ENCODE data around the gene RAB3GAP1. TPM values are rescaled to one million over a fixed set of nuclear protein-coding genes. Genes with fewer than 3 reads are reported as not detected.
"Not testable (repeated sequence)": the region's sequence is repeated elsewhere in the genome, so short reads cannot be mapped to it uniquely, and the experiment has no call there.

The RAB3GAP1 gene
- total RNA-seq, 1 experiment from 2014 or later = 42.3 TPM

DNA sequence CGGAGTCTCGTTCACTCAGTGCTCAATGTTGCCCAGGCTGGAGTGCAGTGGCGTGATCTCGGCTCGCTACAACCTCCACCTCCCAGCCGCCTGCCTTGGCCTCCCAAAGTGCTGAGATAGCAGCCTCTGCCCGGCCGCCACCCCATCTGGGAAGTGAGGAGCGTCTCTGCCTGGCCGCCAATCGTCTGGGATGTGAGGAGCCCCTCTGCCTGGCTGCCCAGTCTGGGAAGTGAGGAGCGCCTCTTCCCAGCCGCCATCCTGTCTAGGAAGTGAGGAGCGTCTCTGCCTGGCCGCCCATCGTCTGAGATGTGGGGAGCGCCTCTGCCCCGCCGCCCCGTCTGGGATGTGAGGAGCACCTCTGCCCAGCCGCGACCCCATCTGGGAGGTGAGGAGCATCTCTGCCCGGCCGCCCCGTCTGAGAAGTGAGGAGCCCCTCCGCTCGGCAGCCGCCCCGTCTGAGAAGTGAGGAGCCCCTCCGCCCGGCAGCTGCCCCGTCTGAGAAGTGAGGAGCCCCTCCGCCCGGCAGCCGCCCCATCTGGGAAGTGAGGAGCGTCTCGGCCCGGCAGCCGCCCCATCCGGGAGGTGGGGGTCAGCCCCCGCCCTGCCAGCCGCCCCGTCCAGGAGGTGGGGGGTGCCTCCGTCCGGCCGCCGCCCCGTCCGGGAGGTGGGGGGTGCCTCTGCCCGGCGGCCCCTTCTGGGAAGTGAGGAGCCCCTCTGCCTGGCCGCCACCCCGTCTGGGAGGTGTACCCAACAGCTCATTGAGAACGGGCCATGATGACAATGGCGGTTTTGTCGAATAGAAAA is 53.6 kb downstream of the RAB3GAP1 start:
- DNase-seq (ENCODE audit: low spot score) = not testable (repeated sequence)

DNA sequence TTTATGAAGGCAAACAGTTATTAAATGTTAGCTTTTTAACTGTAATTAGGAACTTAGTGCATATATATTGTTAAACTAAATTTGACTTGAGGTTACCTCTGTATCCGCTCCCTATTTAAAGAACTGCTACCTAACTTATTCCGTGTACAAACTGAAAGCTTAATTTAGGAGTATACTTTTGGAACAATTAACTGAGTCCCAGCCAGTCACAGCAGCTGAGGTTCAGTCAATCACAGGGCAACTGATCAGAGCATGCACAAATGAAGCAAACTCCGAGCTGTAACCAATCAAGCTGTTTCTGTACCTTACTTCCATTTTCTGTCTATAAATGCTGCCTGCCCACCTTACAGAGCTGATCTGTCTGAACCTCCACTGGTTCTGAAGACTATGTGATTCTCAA is 61.2 kb downstream of the RAB3GAP1 start:
- DNase-seq (ENCODE audit: low spot score) = no peak

DNA sequence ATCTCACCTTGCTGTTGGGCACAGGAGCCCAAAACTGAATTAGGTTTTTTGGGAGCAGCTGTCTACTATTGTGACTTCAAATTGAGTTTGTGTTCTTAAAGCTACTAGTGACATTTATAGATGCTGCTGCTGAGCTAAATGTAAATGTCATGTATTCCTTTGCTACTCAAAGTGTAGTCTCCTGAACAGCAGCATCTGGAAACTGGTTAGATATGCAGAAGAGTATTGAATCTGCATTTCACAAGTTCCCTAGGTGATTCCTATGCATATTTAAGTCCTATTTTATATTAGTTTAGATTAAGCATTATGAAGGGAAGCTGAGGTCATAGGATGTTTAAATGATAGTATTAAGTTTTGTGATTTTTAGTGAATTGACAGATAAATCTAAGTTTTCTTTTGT is 67.5 kb downstream of the RAB3GAP1 start:
- no peak for DNase-seq (ENCODE audit: low spot score)

DNA sequence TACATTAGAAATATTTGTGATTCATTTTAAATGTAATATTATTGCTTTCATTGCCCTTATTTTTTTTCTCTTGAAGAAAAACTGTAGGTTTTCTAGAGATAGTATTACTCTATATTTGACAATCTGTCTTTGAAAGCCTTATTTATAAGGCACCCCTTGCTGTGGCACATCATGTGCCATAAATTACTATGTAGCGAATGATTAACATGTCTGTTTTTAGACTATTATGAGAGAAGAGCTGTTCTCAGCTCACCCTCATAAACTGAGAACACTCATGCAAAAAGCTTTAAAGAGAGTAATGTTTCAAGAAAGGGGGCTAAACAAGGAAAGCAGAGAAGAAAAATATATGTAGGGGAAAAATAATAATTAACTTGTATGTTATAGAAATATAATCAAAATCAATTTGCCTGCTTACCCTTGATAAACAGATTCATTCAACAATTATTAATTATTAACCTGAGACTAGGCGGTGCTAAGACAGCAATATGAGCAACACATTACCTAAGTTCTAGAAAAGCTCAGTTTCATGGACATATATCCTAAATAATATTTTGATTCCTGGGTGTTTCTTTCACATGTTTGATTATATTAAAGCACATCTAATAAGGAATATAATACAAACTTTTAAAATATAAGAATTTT is 69.0 kb downstream of the RAB3GAP1 start:
- no peak for DNase-seq (ENCODE audit: low spot score)

DNA sequence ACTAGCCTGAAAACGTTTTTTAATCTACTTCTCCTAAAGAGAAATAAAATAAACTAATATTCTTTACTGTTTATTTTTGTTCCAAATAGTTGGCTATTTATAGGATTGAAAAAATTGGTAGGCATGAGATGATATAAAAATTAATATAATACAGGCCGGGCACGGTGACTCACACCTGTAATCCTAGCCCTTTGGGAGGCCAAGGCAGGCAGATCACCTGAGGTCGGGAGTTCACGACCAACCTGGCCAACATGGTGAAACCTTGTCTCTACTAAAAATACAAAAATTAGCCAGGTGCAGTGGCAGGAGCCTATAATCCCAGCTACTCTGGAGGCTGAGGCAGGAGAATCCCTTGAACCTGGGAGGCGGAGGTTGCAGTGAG is 69.6 kb downstream of the RAB3GAP1 start:
- not testable (repeated sequence) for DNase-seq (ENCODE audit: low spot score)

DNA sequence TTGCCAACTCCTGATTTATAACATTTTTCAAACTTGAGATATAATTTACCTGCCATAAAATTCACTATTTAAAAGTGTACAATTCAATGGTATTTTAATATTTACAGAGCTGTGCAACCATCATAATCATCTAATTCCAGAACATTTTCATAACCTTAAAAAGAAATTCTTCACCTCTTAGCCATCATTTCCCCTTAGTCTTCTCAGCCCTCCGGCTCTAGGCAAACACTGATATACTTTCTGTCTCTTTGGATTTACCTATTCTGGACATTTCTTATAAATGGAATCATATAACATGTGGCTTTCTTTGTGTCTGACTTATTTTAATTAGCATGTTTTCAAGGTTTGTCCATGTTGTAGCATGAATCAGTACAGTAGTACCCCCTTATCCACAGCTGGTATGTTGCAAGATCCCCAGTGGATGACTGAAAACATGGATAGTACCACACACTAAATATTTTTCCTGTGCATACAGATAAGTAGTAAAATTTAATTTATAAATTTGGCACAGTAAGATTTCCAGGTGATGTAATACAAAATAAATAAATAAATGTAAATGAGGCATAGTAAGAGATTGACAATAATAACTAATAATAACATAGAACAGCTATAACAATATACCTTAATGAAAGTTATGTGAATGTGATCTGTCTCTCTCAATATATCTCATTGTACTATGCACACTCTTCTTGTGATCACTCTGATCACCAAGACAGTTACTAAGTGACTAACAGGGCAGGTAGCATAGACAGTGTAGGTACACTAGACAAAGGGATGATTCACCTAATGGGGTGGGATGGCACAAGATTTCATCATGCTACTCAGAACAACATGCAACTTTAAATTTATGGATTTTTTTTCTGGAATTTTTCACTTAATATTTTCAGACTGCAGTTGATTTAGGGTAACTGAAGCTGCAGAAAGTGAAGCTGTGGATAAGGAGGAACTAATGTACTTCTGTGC is 73.1 kb downstream of the RAB3GAP1 start:
- DNase-seq (ENCODE audit: low spot score) = peak; percentile 4

DNA sequence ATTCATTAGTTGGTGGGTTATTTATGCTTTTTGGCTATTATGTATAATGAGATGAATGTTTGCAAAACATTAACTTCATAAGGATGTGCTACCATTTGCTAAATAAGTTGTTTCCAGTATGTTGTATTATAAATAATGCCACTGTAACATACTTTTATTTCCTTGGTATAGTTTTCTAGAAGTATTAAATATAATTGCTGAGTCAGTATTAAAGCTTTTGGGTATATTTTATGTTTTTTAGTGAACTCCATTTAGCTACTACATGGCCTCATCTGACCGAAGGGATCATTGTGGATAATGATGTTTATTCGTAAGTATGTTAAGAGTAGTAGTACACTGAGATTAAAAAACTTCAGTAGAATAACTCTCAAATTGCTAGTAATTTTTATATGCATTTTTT is 73.8 kb downstream of the RAB3GAP1 start:
- DNase-seq (ENCODE audit: low spot score) = no peak

DNA sequence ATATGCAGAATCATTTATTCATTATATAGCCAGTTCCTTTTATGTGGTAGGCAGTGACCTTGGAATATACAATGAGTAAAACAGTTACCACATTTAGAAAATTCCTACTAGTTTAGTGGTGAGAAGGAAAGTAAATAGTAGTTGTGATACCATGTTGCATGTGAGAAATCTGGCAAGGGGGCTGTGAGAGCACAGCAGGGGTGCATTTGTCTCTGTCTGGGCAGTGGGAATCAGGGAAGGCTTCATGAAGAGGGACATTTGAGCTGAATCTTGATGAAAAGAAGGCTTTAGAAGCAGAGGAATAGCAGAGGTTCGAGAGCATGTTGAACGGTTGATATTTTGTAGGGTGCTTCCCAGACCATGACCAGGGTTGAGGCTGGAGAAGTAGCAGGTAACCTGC is 78.7 kb downstream of the RAB3GAP1 start:
- DNase-seq (ENCODE audit: low spot score) = no peak

DNA sequence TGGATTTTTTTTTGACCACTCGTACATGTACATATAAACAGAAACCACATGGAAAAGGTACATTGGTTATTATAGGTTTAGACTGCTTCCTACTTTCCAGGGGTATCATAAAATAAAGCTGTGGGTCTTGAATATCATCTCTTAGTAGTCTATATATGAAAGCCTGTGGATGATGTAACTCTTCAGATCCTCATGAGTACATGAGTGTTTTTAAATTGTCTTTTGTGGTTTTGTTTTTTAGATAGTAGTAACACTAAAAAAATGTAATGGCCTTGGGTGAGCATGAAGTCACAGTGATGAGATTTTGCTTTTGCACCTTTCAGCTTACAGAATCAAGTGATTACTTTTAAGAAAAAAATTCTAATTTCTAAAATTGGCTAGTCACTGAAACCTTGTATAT is 80.2 kb downstream of the RAB3GAP1 start:
- DNase-seq (ENCODE audit: low spot score) = peak; percentile 10

DNA sequence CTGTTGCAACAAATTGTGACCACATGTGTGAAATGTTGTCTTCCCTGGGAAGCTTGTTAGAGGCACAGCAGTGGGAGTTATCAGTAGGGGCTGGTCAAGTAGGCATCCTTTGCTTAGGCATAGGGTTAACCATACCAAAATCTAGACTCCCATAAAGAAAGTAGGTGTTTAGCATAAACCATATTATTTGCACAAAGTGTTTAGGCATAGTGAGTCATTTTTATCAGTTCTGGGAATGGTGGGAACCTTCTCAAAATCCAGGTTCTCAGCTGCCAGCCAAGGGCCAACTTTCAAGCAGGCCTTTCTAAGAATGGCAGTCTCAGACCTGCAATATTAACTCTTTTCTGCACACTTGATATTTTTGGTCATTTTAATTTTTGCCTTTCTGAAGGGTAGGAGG is 88.5 kb downstream of the RAB3GAP1 start:
- DNase-seq (ENCODE audit: low spot score) = no peak

DNA sequence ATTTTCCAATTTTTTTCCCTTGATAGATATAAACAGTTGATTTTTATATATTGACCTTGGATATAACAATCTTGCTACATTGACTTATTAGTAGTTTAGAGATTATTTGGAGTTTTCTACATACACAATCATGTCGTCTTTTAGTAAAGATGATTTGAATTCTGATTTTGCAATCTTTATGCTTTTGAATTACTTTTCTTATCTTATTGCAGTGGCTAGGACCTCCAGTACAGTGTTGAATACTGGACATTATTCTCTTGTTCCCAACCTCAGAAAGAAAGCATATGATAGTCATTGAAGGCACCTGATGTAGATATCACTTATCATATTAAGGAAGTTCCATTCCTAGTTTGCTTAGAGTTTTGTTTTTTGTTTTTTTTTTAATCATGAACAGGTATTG is 90.2 kb downstream of the RAB3GAP1 start:
- no peak for DNase-seq (ENCODE audit: low spot score)

DNA sequence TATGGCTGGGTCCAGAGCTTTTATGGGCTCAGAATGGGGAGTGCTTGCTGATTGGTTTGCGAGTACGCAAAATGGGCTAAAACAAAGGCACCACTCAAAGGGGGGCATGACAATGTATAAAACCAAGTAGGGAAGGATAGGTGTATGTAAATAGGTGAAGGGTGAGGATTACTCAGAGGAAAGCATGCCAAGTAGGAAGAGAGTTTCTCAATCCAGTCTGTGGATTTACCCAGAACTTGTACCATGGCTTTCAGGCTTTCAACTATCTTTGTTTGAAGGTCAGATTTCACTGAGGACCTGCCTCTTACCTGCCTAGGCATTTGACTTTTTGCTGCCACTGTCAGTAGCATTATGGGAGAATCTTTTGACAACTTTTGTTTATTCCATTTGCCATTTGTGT is 92.3 kb downstream of the RAB3GAP1 start:
- DNase-seq (ENCODE audit: low spot score) = no peak

DNA sequence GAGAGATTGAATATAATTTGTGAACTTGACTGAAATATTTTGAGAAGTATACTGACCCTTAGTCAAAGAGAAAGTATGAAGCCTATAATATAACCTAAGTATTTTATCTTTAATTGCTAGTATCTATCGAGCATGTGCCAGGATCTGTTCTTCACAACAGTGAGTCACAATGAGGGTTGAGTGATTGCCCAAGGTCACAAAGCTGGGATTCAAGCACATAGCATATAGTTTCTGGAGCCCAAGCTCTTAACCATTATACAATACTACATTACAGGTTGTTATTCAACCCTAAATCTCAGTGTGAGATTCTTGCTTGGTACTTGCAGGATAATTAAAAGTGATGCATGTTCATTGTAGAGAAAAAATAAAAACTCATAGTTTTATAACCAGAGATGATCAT is 97.2 kb downstream of the RAB3GAP1 start:
- DNase-seq (ENCODE audit: low spot score) = no peak

DNA sequence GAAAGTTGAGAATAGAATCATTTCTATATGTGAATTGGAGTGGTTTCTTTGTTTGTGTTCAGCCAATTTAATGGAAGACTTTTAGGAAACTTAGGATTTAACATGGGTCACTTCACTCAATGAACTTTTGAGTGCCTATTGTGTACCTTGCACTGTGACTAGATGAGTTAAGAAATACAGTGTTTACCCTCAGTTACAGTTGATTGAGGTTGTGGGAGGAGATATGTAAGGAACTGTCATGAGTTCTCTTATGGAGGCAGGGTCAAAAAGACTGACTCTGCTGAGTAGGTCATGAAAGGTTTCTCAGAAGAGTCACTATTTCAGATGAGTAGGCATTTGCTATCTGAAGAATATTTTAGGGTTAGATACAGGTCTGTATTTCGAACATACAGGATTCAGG is 98.6 kb downstream of the RAB3GAP1 start:
- no peak for DNase-seq (ENCODE audit: low spot score)

DNA sequence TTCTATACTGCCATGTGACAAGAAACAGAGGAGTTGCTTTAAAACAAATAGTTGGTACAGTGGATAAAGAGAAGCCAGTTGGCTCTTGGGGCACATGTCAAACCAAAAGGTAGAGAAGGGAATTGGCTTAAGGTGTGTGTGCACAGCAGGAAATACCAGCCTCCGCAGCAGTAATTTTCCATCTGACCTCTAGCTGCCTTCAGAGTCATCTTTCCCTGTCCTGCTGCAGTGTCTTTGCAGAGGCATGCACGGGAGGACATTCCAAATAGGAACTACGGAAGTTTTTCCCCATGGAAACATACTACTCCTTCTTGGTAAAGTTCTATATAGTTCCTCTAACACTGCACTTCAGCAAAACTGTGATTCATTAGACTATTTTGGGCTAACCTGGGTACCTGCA is 99.5 kb downstream of the RAB3GAP1 start:
- DNase-seq (ENCODE audit: low spot score) = no peak

DNA sequence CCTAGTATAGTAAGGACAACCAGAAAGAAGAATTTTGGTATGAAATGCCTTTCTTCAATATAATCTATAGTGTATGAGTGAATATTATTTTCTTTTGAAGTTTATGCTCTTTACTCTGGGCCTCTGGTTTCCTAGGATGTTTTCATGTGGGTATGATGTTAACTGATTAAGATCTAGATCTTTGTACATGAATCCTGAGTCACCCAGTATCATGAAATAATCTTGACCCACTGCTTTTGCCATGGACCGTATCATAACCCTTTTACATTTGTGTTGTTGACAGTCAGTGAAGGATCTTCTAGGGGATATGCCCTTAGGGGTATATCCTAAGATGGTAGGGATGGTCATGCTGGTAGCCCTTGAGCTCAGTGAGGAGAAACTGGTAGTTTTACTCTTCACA is 100.3 kb downstream of the RAB3GAP1 start:
- no peak for DNase-seq (ENCODE audit: low spot score)

DNA sequence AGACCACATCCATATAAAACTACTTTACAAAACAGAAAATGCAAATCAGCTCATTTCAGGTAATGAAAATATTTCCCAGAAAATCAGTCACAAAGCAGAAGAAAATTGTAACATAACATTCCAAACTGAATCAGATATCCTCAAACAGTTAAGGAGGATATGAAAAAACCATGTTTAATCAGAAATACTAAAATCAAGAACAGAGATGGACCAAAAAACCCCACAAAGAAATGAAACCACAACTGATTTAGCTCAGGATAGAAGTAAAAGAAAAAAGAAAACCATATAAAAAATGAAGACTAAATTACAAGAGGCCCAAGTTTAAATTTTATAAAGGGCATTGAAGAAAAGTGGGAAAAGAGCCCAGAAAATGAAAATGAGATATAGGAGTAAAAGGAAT is 102.9 kb downstream of the RAB3GAP1 start:
- no peak for DNase-seq (ENCODE audit: low spot score)

DNA sequence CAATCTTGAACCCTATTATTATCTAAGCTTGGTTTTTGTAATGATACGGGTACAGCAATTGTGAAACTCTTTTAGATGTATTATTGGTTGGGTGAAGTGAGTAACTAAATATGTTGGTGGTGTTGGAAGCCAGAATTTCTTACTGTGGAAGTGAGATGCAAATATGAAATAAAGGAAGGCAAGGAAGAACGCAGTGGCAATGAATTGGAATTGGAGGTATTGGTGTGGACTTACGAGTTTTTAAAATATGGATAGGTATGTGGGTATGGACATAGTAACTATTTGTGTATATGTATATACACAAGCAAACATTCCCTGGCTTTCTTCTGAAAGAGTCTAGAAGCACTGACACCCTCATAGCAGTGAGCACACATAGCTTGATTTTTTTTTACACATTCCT is 105.8 kb downstream of the RAB3GAP1 start:
- no peak for DNase-seq (ENCODE audit: low spot score)

DNA sequence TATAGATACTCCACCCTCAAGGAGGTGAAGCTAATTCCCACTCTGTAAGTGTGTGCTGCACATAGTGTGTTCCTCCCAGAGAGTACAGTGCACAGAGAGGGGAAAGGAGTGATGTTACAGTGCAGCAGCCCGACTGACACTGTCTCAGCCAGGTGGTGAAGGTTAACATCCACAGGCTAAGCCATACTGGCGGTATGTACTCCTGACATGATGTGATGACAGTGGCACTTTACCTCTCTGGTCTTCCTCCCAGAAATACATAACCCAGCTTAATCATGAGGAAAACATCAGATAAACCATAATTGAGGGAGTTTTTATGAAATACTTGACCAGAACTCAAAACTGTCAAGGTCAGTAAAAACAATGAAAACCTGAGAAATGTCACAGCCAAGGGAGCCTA is 107.1 kb downstream of the RAB3GAP1 start:
- no peak for DNase-seq (ENCODE audit: low spot score)

DNA sequence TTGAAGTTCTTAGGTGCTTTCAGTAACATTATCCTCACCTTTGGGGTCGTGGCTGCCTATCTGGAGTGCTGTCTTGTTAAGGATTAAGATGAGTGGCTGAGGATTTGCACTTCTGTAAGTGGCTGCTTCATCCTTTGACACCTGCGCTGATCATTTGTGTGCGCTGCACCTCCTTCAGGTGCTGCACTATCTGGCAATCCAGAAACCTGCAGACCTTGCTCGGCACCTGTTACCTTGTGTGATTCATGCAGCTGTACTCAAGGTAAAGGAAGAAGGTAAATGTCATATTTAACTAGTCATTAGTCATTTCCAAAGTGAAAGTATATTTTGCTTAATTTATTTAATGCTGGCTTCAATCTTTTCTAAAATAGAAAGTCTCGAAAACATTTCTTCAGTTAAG is 110.3 kb downstream of the RAB3GAP1 start:
- DNase-seq (ENCODE audit: low spot score) = no peak

DNA sequence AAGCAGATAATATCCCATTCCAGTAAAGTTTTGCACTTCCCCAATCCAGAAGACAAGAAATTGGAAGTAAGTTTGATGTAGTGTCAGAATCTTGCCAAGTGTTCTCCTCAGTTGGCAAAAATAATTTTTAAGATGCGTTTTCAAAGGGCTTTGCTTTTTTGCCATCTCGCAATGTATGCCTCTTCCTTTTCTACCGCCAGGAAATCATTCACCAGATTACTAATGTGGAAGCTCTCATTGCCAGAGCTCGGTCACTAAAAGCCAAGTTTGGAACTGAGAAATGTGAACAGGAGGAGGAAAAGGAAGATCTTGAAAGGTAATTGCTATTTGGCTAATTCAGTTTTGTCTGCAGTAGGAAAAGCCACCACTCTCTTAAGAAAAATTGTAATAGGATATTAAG is 110.7 kb downstream of the RAB3GAP1 start:
- DNase-seq (ENCODE audit: low spot score) = no peak

DNA sequence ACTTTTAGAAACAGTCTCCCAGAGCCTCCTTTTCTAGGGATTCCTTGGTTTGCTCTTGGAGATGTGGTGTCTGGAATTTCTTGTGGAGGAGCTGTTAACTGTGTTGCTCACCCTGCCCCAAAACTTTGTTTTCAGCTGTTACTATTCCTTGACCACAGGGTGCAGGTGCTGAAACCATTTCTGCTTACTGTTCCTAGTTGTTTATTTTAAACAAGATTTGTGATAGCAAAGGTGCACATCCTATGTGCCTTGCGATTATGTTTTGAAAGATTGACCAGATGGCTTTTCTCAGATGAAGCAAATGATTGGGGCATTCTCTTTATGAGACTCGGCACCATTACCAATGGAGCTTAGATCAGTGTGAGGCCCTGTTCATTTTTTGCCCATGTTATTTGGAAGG is 111.2 kb downstream of the RAB3GAP1 start:
- no peak for DNase-seq (ENCODE audit: low spot score)

DNA sequence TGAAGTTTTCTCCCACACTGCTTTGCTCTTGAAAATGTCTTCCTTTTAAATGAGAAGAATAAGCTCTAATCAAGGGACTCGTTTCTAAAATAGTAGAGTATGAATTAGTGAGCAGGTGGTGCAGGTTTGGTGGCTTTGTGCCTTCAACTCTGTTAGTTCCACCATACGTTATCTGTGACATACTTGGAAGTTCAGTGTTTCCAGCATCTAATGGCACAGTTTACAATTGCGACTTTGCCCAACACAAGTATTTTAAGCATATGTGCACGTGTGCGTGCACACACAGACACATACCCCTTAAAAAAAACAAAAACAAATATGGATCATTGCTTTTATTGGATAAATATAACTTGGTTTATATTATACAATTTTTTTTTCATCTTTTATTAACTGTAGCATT is 111.8 kb downstream of the RAB3GAP1 start:
- no peak for DNase-seq (ENCODE audit: low spot score)
